Ovary (tissue), 9 donors: ENCODE measurements around the gene FRMD5. TPM values are rescaled to one million over a fixed set of nuclear protein-coding genes. Genes with fewer than 3 reads are reported as not detected.

Experiments used
- DNase-seq, 5 donors: peaks; one replicate each; pipeline ENCODE4 v3.0.0-alpha.2; 2019 to 2020
- H3K27ac ChIP-seq, 2 donors: fragments of 200-600 bp; one replicate each; pipeline versions ENCODE4 v1.5.1 to v1.8.0; 2019 to 2022
- H3K27me3 ChIP-seq: fragments of 200-600 bp; one replicate; pipeline ENCODE4 v1.8.0; 2022
- H3K36me3 ChIP-seq: fragments of 200-600 bp; sonication (generic); one replicate; pipeline ENCODE4 v1.5.1; 2019
- H3K4me1 ChIP-seq: one replicate; pipeline ENCODE4 v1.8.1; 2013; ENCODE audit warnings: mild to moderate bottlenecking, moderate library complexity; ENCODE audit not compliant: insufficient read depth
- H3K4me3 ChIP-seq: fragments of 200-600 bp; sonication (generic); one replicate; pipeline ENCODE4 v1.5.1; 2017
- H3K9me3 ChIP-seq, 2 donors: fragments of 200-600 bp in 1 of 2; sonication (generic) in 1 of 2; one replicate each; pipeline versions ENCODE4 v1.5.1 to v1.8.1; 2013 to 2019; ENCODE audit warnings: mild to moderate bottlenecking in 1 of 2, moderate library complexity in 1 of 2
- EP300 ChIP-seq: sonication (generic); formaldehyde crosslinking; IDR thresholded peaks from one replicate; pipeline ENCODE4 v1.6.1; 2017; ENCODE audit warnings: antibody characterized with exemption
- POLR2A ChIP-seq: fragments of 450-650 bp; IDR thresholded peaks from one replicate; pipeline ENCODE4 v1.6.1; 2017; ENCODE audit warnings: antibody characterized with exemption, mild to moderate bottlenecking, moderate library complexity
- WGBS, 3 donors: extraction: QIAGEN DNeasy Blood & Tissue Kit in 1 of 3; methylation state at CpG; one replicate each; pipeline versions ENCODE4 v1.1.5 to v1.1.7; 2013 to 2017; 5-methylcytosine and 5-hydroxymethylcytosine counted together
- intact Hi-C, 4 donors: fragments of 100-400 bp; cut with DNase I; formaldehyde crosslinking; loops; one replicate each; pipeline versions ENCODE4 v1.11.0 to v1.15.1; 2022 to 2023
- polyA plus RNA-seq, 2 donors: library from polyadenylated mRNA; stranded (reverse); fragments of 200-250 nt in 1 of 2; fragments of 350-450 nt in 1 of 2; fragmentation: Illumina TruSeq in 1 of 2; extraction: RNeasy Lipid Tissue Mini Kit (QIAGEN cat#74804) in 1 of 2; gene quantifications; one replicate each; pipeline ENCODE4 v1.2.3, GENCODE V29; 2013 to 2014
- total RNA-seq, 7 donors: library from RNA; depleted of rRNA in 2 of 7; stranded (reverse); fragments of >200 nt in 2 of 7; fragmentation: NEBNext Ultra II Directional in 3 of 7; extraction: Animal tissue kit (Norgen Biotek cat#: 25700) in 3 of 7; gene quantifications; one replicate each; pipeline versions ENCODE4 v1.1.0 to v1.2.4, GENCODE V29; 2016 to 2023
- TF ChIP-seq, protein P1 (sequence below), 3 donors: fragments of 450-650 bp in 2 of 3; fragments of 200-600 bp in 1 of 3; IDR thresholded peaks; one replicate each; pipeline versions ENCODE4 v1.5.1 to v1.8.0; 2016 to 2022; ENCODE audit warnings: antibody characterized with exemption in 3 of 3, mild to moderate bottlenecking in 1 of 3
- donor health status: DM: no; HTN: no; CAD: no; lungs with moderate emphysema.
- donor health status: DM: no; HTN: no; CAD: no.
- donor health status: Bipolar disorder and iron deficiency.
- donor health status: DM: yes; HTN: yes; CAD: no.
- donor health status: DM: no; HTN: no; CAD: no.
- donor health status: DM: yes; HTN: yes; CAD: no.

The FRMD5 gene
- total and polyA plus RNA-seq, 9 donors: 0.12 to 2.2 (median 0.32) TPM

DNA sequence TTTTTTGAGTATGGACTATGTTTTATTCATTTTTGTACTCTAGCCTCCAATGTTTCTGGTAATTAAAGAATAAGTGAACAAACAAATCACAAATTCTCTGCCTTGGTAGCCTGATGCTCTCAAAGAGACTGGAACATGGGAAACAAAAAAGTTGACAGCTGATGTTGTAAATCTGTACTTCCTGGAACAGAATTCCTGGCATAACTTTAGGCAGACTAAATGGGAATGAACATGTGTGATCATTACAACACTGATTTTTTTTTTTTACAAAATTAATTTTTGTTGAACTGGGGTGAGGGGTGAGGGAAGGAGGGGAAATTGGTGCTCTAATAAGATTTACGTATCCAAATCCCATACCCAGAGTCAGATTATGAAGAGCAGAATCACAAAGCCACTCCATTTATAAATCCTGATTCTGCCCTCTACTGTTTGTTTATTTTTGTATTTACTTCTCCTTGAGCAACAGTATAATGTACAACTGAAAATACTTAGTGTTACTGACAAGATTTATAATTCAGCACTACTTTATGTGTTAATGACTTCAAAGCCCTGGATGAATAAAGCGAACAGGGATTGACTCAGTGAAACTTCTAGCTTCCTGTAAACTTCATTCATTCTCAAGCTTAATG is 165.0 kb downstream of the FRMD5 start:
- Histone ChIP-seq H3K4me3 (no peak overlapping the region), H3K27me3 (no peaks in the 10 kb centered on the region), H3K4me1 (no peaks in the 10 kb centered on the region), H3K27ac (no peak overlapping the region), H3K9me3 (no peaks in the 10 kb centered on the region), H3K36me3 (no peaks in the 10 kb centered on the region)
- WGBS, 3 donors: 45 to 59% (median 55%) methylated on average over 2 of the region's 2 CpGs
- TF ChIP-seq, protein P1, sequence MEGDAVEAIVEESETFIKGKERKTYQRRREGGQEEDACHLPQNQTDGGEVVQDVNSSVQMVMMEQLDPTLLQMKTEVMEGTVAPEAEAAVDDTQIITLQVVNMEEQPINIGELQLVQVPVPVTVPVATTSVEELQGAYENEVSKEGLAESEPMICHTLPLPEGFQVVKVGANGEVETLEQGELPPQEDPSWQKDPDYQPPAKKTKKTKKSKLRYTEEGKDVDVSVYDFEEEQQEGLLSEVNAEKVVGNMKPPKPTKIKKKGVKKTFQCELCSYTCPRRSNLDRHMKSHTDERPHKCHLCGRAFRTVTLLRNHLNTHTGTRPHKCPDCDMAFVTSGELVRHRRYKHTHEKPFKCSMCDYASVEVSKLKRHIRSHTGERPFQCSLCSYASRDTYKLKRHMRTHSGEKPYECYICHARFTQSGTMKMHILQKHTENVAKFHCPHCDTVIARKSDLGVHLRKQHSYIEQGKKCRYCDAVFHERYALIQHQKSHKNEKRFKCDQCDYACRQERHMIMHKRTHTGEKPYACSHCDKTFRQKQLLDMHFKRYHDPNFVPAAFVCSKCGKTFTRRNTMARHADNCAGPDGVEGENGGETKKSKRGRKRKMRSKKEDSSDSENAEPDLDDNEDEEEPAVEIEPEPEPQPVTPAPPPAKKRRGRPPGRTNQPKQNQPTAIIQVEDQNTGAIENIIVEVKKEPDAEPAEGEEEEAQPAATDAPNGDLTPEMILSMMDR (IDR thresholded peaks at IDR 0.05): no peak
- no peak for TF ChIP-seq POLR2A
- no peak for DNase-seq
- intact Hi-C loops: no loop called here

DNA sequence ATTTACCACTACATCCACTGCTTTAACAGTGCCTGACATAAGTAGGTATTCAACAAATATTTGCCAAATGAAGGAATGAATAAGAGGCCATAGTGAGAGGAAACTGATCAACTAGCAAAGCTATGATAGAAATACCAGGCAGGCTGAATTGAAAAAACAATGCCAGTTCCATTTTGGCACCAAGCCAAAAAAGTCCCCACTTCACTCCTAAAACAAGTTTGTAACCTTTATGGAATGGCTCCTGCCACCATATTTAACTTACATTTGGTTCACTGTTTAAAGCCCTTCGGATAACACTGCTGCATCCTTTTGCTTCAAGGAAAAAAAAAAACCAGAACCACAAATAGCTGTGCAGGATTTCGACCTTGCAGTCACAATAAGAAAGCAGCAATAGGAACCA is 166.1 kb downstream of the FRMD5 start:
- Histone ChIP-seq H3K4me3 (no peak overlapping the region), H3K36me3 (no peaks in the 10 kb centered on the region), H3K4me1 (no peaks in the 10 kb centered on the region), H3K27me3 (no peaks in the 10 kb centered on the region), H3K27ac (no peak overlapping the region), H3K9me3 (no peaks in the 10 kb centered on the region)
- TF ChIP-seq, protein P1 (IDR thresholded peaks at IDR 0.05): no peak
- no peak for TF ChIP-seq POLR2A
- TF ChIP-seq EP300: no peak
- DNase-seq: no peak
- WGBS, 3 donors: 63 to 79% (median 68%) methylated on average over 2 of the region's 2 CpGs
- intact Hi-C loops: no loop called here

DNA sequence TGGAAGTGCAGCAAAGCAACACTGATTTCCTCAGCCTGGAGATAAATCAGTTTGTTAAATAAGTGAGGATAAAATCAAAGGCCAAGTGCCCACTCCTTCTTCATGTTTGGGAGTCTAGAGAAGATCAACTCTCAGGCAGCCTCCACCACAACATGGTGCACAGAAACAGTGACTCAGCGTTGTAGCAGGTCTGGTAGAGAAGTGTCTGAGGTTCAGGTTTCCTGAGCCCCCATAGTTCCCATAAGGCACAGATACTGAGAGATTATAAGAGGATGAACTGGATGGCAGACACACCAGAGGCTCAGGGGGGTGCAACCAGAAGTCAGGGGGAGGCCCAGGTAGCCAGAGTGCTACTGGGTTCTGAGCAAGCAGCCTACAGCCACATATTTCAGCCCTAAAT is 166.7 kb downstream of the FRMD5 start:
- Histone ChIP-seq H3K4me1 (no peaks in the 10 kb centered on the region), H3K4me3 (no peak overlapping the region), H3K27me3 (no peaks in the 10 kb centered on the region), H3K27ac (no peak overlapping the region), H3K36me3 (no peaks in the 10 kb centered on the region), H3K9me3 (no peaks in the 10 kb centered on the region)
- TF ChIP-seq POLR2A (no peak), EP300 (no peak)
- TF ChIP-seq, protein P1 (IDR thresholded peaks at IDR 0.05): no peak
- DNase-seq: no peak
- intact Hi-C loops: no loop called here
- WGBS, 3 donors: 50 to 77% (median 70%) methylated on average over 1 of the region's 1 CpG

DNA sequence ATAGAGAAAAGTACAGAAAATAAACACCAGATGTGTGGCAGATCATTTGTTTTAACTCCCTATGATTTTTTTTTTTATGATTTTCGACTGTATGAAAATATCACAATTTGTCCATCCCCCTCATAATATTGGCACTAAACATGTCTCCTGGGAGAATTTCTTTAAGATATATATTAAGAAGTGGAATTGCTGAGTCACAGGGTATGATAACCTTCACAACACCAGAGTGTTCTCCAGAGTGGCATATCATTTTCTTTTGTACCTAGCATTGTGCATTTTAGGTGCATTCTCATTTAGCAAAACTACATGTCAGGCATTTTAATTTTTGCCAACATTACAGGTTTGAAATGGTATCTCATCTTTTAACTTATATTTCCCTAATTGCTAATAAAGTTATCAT is 170.9 kb downstream of the FRMD5 start:
- Histone ChIP-seq H3K4me3 (no peak overlapping the region), H3K27me3 (no peaks in the 10 kb centered on the region), H3K36me3 (no peaks in the 10 kb centered on the region), H3K27ac (no peak overlapping the region), H3K4me1 (no peaks in the 10 kb centered on the region), H3K9me3 (no peaks in the 10 kb centered on the region)
- WGBS, 3 donors: 25 to 54% (median 32%) methylated on average over 1 of the region's 1 CpG
- DNase-seq: no peak
- intact Hi-C loops: no loop called here
- no peak for TF ChIP-seq POLR2A

DNA sequence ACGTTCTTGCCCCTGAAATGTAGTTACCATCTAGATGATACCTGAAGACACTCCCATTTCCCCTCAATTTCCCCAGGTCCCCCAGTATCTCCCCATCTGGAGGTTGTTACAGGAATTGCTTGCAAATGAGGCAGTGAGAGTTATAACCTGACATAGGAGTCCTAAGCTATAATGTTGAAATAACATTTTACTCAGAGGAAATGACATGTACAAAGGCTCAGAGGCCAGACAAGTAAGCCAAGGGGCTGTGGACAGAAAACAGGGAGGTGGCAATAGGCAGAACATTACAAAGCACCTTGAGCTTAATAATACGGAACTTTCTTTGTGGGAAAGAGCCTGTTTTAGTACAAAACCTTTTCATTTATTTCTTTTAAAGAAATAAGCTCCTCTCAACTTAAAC is 171.9 kb downstream of the FRMD5 start:
- Histone ChIP-seq H3K4me1 (no peaks in the 10 kb centered on the region), H3K9me3 (no peaks in the 10 kb centered on the region), H3K4me3 (no peak overlapping the region), H3K27ac (no peak overlapping the region), H3K27me3 (no peaks in the 10 kb centered on the region), H3K36me3 (no peaks in the 10 kb centered on the region)
- no peak for DNase-seq
- TF ChIP-seq EP300: no peak
- TF ChIP-seq POLR2A: no peak
- TF ChIP-seq, protein P1 (IDR thresholded peaks at IDR 0.05): no peak
- 82 to 87% (median 86%) methylated on average over 2 of the region's 2 CpGs for WGBS, 3 donors
- intact Hi-C loops: no loop called here
